Activated naive CD4-positive, alpha-beta T cell treated with anti-CD3 and anti-CD28 coated beads for 36 hours (primary cell): ENCODE data around the gene SMG6. TPM values are rescaled to one million over a fixed set of nuclear protein-coding genes. Genes with fewer than 3 reads are reported as not detected.
"Not testable (repeated sequence)": the region's sequence is repeated elsewhere in the genome, so short reads cannot be mapped to it uniquely, and the experiment has no call there.

Experiments
- CTCF ChIA-PET: fragments of 350-600 bp; sonication (Branson Sonifier 250); formaldehyde crosslinking; loops from one replicate; lab custom pipeline; 2021; ENCODE audit warnings: antibody characterized with exemption; lab: Charles Lee
- DNase-seq: peaks from one replicate; pipeline ENCODE4 v3.0.0-alpha.2; 2020
- H3K27ac Mint-ChIP-seq: one replicate; pipeline ENCODE4 v1.8.0; 2021; ENCODE audit warnings: mild to moderate bottlenecking, mixed read lengths
- H3K27me3 Mint-ChIP-seq: one replicate; pipeline ENCODE4 v1.8.0; 2021; ENCODE audit warnings: low read depth, mixed read lengths
- H3K36me3 Mint-ChIP-seq: one replicate; pipeline ENCODE4 v1.8.0; 2021; ENCODE audit warnings: low read depth, mixed read lengths
- H3K4me1 Mint-ChIP-seq: one replicate; pipeline ENCODE4 v1.8.0; 2021; ENCODE audit warnings: low read depth, mixed read lengths
- H3K4me3 Mint-ChIP-seq: one replicate; pipeline ENCODE4 v1.8.0; 2021; ENCODE audit warnings: mild to moderate bottlenecking, moderate library complexity, mixed read lengths
- H3K9me3 Mint-ChIP-seq: one replicate; pipeline ENCODE4 v1.8.0; 2021; ENCODE audit warnings: mixed read lengths
- intact Hi-C: fragments of 100-400 bp; cut with micrococcal nuclease; formaldehyde crosslinking; loops from one replicate; pipeline ENCODE4 v1.15.1; 2023
- total RNA-seq, 2 experiments: library from RNA; stranded (reverse); gene quantifications; one replicate each; pipeline ENCODE4 v1.2.3, GENCODE V29; 2021

The SMG6 gene
- total RNA-seq, 2 experiments from 2014 or later: 18.8 to 20.7 TPM

GRCh38 chr17:2258830-2259229, 44.8 kb downstream of the SMG6 start:
- CTCF ChIA-PET: interaction anchor here (1.1 to 4.4 kb wide), 7 partner anchors 8 to 204 kb away, joined by 3 to 27 read pairs (median 5); partner anchors contain the start of gene HIC1
- peak overlapping the region; percentile 100 for H3K27ac Mint-ChIP-seq
- intact Hi-C loops, H3K9me3 Mint-ChIP-seq, H3K27me3 Mint-ChIP-seq: not testable (repeated sequence)
- peak; percentile 39 for DNase-seq
- peaks cover 71% of the 10 kb centered on the region for H3K4me1 Mint-ChIP-seq
- peaks cover 29% of the 10 kb centered on the region for H3K36me3 Mint-ChIP-seq
- H3K4me3 Mint-ChIP-seq: peak overlapping the region; percentile 72

- CTCF ChIA-PET: interaction anchor here (0.6 to 2.3 kb wide), 15 partner anchors 9 to 199 kb away, joined by 3 to 22 read pairs (median 4); partner anchors contain the start of gene HIC1
- Mint-ChIP-seq H3K9me3 (no peaks in the 10 kb centered on the region), H3K4me1 (peaks cover 65% of the 10 kb centered on the region), H3K27me3 (no peaks in the 10 kb centered on the region), H3K27ac (peak overlapping the region; percentile 91), H3K36me3 (peaks cover 36% of the 10 kb centered on the region), H3K4me3 (peak overlapping the region; percentile 43)
- intact Hi-C loops: loop anchor here (1.0 to 5.0 kb wide), 4 partner anchors 12 to 422 kb away; partner anchors contain the start of gene RPA1
- DNase-seq: peak; percentile 70
Measured at GRCh38 chr17:2253768-2254406, 49.7 kb downstream of the SMG6 start.

- no peaks in the 10 kb centered on the region for H3K27me3 Mint-ChIP-seq
- H3K4me1 Mint-ChIP-seq: peaks cover 63% of the 10 kb centered on the region
- DNase-seq: no peak
- CTCF ChIA-PET: interaction anchor here (0.6 to 2.3 kb wide), 15 partner anchors 8 to 198 kb away, joined by 3 to 22 read pairs (median 4); partner anchors contain the start of gene HIC1
- intact Hi-C loops: loop anchor here (5.0 kb wide), 2 partner anchors 36 to 421 kb away; partner anchors contain the start of gene RPA1
- no peaks in the 10 kb centered on the region for H3K9me3 Mint-ChIP-seq
- H3K27ac Mint-ChIP-seq: peak overlapping the region; percentile 91
- H3K4me3 Mint-ChIP-seq: peak overlapping the region; percentile 43
- peaks cover 36% of the 10 kb centered on the region for H3K36me3 Mint-ChIP-seq
Measured at GRCh38 chr17:2253362-2253761, 50.2 kb downstream of the SMG6 start.

- peak overlapping the region; percentile 64 for H3K27ac Mint-ChIP-seq
- no peaks in the 10 kb centered on the region for H3K9me3 Mint-ChIP-seq
- H3K36me3 Mint-ChIP-seq: peaks cover 33% of the 10 kb centered on the region
- DNase-seq: no peak
- H3K4me1 Mint-ChIP-seq: peaks cover 63% of the 10 kb centered on the region
- CTCF ChIA-PET: interaction anchor here (0.9 to 1.7 kb wide), 7 partner anchors 9 to 196 kb away, joined by 4 to 8 read pairs (median 4); partner anchors contain the start of gene HIC1
- H3K27me3 Mint-ChIP-seq: no peaks in the 10 kb centered on the region
- no peak overlapping the region for H3K4me3 Mint-ChIP-seq
- intact Hi-C loops: loop anchor here (1.0 to 5.0 kb wide), 3 partner anchors 31 to 419 kb away; partner anchors contain the start of gene RPA1
Measured at GRCh38 chr17:2251098-2251497, 52.5 kb downstream of the SMG6 start.

- Mint-ChIP-seq H3K4me3 (no peak overlapping the region), H3K4me1 (peaks cover 59% of the 10 kb centered on the region), H3K36me3 (peaks cover 28% of the 10 kb centered on the region)
Measured at GRCh38 chr17:2250140-2251095, 53.2 kb downstream of the SMG6 start.

GRCh38 chr17:2247005-2247404, 56.6 kb downstream of the SMG6 start:
- Mint-ChIP-seq H3K36me3 (peaks cover 22% of the 10 kb centered on the region), H3K27ac (no peak overlapping the region)
- intact Hi-C loops: loop anchor here (10.0 kb wide), 1 partner anchor 52 kb away; no protein-coding TSS in a partner anchor

More at GRCh38 chr17:2250140-2251095, 53.2 kb downstream of the SMG6 start:
- Mint-ChIP-seq H3K27ac (peak overlapping the region; percentile 65), H3K9me3 (no peaks in the 10 kb centered on the region), H3K27me3 (no peaks in the 10 kb centered on the region)
- DNase-seq: peak; percentile 68
- intact Hi-C loops: loop anchor here (1.0 to 5.0 kb wide), 3 partner anchors 32 to 418 kb away; partner anchors contain the start of gene RPA1
- CTCF ChIA-PET: interaction anchor here (0.9 to 1.7 kb wide), 6 partner anchors 10 to 195 kb away, joined by 4 to 8 read pairs (median 4); partner anchors contain the start of gene HIC1

GRCh38 chr17:2244545-2245525, 58.8 kb downstream of the SMG6 start:
- no peak overlapping the region for H3K4me3 Mint-ChIP-seq
- H3K27ac Mint-ChIP-seq: peak overlapping the region; percentile 53
- H3K36me3 Mint-ChIP-seq: peaks cover 26% of the 10 kb centered on the region
- DNase-seq: peak; percentile 93
- CTCF ChIA-PET: interaction anchor here (0.7 to 4.0 kb wide), 50 partner anchors 9 to 578 kb away, joined by 3 to 75 read pairs (median 5); partner anchors contain the start of gene HIC1
- H3K4me1 Mint-ChIP-seq: peaks cover 37% of the 10 kb centered on the region
- no peaks in the 10 kb centered on the region for H3K27me3 Mint-ChIP-seq
- no peaks in the 10 kb centered on the region for H3K9me3 Mint-ChIP-seq
- intact Hi-C loops: loop anchor here (1.0 to 10.0 kb wide), 4 partner anchors 38 to 191 kb away; no protein-coding TSS in a partner anchor

More at GRCh38 chr17:2247005-2247404, 56.6 kb downstream of the SMG6 start:
- Mint-ChIP-seq H3K4me3 (no peak overlapping the region), H3K4me1 (peaks cover 42% of the 10 kb centered on the region), H3K27me3 (no peaks in the 10 kb centered on the region), H3K9me3 (no peaks in the 10 kb centered on the region)
- CTCF ChIA-PET: interaction anchor here (1.4 to 4.0 kb wide), 5 partner anchors 19 to 182 kb away, joined by 3 to 75 read pairs (median 5); no protein-coding TSS in a partner anchor
- DNase-seq: no peak

GRCh38 chr17:2243953-2244352, 59.6 kb downstream of the SMG6 start:
- Mint-ChIP-seq H3K9me3 (no peaks in the 10 kb centered on the region), H3K36me3 (peaks cover 22% of the 10 kb centered on the region), H3K27ac (no peak overlapping the region), H3K4me1 (peaks cover 29% of the 10 kb centered on the region), H3K27me3 (no peaks in the 10 kb centered on the region), H3K4me3 (no peak overlapping the region)
- DNase-seq: no peak
- intact Hi-C loops: loop anchor here (1.0 to 10.0 kb wide), 4 partner anchors 39 to 190 kb away; no protein-coding TSS in a partner anchor
- CTCF ChIA-PET: interaction anchor here (1.0 to 4.0 kb wide), 25 partner anchors 8 to 195 kb away, joined by 3 to 75 read pairs (median 6); partner anchors contain the start of gene HIC1

GRCh38 chr17:2241823-2242222, 61.8 kb downstream of the SMG6 start:
- no peak for DNase-seq
- H3K4me1 Mint-ChIP-seq: peaks cover 22% of the 10 kb centered on the region
- H3K27ac Mint-ChIP-seq: no peak overlapping the region
- H3K4me3 Mint-ChIP-seq: no peak overlapping the region
- H3K36me3 Mint-ChIP-seq: peaks cover 21% of the 10 kb centered on the region
- CTCF ChIA-PET: no interaction called here
- H3K9me3 Mint-ChIP-seq: no peaks in the 10 kb centered on the region
- H3K27me3 Mint-ChIP-seq: no peaks in the 10 kb centered on the region
- intact Hi-C loops: loop anchor here (10.0 kb wide), 1 partner anchor 47 kb away; no protein-coding TSS in a partner anchor

- H3K4me3 Mint-ChIP-seq: no peak overlapping the region
- CTCF ChIA-PET: interaction anchor here (0.6 to 1.1 kb wide), 4 partner anchors 17 to 588 kb away, joined by 3 to 4 read pairs (median 4); no protein-coding TSS in a partner anchor
- peaks cover 22% of the 10 kb centered on the region for H3K4me1 Mint-ChIP-seq
- peaks cover 25% of the 10 kb centered on the region for H3K36me3 Mint-ChIP-seq
- no peaks in the 10 kb centered on the region for H3K9me3 Mint-ChIP-seq
- no peaks in the 10 kb centered on the region for H3K27me3 Mint-ChIP-seq
- no peak for DNase-seq
- intact Hi-C loops: loop anchor here (10.0 kb wide), 1 partner anchor 46 kb away; no protein-coding TSS in a partner anchor
- no peak overlapping the region for H3K27ac Mint-ChIP-seq
Measured at GRCh38 chr17:2240541-2240940, 63.0 kb downstream of the SMG6 start.
